Umbilical cord (tissue), 2 donors: ENCODE measurements around the gene PCF11. TPM values are rescaled to one million over a fixed set of nuclear protein-coding genes. Genes with fewer than 3 reads are reported as not detected.
"Not testable (repeated sequence)": the region's sequence is repeated elsewhere in the genome, so short reads cannot be mapped to it uniquely, and the experiment has no call there.

Experiments used
- DNase-seq: peaks from one replicate; pipeline ENCODE4 v3.0.0-alpha.2; 2015; ENCODE audit warnings: low spot score
- total RNA-seq: library from RNA; depleted of rRNA; stranded (reverse); fragments of >200 nt; gene quantifications from one replicate; pipeline ENCODE4 v1.2.3, GENCODE V29; 2014; ENCODE audit warnings: low replicate concordance; ENCODE audit not compliant: insufficient read depth

The PCF11 gene, protein sequence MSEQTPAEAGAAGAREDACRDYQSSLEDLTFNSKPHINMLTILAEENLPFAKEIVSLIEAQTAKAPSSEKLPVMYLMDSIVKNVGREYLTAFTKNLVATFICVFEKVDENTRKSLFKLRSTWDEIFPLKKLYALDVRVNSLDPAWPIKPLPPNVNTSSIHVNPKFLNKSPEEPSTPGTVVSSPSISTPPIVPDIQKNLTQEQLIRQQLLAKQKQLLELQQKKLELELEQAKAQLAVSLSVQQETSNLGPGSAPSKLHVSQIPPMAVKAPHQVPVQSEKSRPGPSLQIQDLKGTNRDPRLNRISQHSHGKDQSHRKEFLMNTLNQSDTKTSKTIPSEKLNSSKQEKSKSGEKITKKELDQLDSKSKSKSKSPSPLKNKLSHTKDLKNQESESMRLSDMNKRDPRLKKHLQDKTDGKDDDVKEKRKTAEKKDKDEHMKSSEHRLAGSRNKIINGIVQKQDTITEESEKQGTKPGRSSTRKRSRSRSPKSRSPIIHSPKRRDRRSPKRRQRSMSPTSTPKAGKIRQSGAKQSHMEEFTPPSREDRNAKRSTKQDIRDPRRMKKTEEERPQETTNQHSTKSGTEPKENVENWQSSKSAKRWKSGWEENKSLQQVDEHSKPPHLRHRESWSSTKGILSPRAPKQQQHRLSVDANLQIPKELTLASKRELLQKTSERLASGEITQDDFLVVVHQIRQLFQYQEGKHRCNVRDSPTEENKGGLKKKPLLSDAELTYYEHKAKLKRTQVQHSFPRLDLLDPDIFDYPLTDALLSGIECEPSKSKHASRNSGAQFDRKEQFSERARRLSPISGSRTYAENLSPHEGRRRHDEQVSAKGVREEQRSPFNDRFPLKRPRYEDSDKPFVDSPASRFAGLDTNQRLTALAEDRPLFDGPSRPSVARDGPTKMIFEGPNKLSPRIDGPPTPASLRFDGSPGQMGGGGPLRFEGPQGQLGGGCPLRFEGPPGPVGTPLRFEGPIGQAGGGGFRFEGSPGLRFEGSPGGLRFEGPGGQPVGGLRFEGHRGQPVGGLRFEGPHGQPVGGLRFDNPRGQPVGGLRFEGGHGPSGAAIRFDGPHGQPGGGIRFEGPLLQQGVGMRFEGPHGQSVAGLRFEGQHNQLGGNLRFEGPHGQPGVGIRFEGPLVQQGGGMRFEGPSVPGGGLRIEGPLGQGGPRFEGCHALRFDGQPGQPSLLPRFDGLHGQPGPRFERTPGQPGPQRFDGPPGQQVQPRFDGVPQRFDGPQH (N-terminal part only)
- total RNA-seq, result 58.7 TPM

DNA sequence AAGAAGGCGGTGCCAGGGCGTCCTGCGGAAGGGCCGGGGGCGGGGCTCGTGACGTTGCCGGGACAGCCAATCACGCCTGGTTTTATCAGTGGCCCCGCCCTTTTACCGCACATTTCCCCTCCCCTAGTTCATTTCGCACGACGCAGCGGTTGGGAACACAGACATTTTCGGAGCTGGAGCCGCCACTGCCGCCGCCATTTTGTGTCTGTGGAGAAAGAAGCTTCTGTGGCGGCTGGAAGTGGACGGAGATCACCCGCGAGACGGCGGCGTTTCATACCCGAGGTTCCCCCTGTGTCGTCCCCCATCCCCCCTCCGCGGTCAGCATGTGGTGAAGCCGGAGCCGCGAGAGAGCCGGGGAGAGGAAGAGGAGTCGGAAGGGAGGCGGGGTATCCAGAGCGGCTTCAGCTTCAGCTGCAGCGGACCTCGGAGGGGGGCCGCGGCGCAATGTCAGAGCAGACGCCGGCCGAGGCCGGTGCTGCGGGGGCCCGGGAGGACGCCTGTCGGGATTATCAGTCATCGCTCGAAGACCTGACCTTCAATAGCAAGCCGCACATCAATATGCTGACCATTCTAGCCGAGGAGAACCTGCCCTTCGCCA is at the start of gene PCF11:
PCF11 (plus strand) TSS at position 136 of the 598 bp plus-strand sequence; CDS start at position 445, 309 bp downstream.
- no peak for DNase-seq

DNA sequence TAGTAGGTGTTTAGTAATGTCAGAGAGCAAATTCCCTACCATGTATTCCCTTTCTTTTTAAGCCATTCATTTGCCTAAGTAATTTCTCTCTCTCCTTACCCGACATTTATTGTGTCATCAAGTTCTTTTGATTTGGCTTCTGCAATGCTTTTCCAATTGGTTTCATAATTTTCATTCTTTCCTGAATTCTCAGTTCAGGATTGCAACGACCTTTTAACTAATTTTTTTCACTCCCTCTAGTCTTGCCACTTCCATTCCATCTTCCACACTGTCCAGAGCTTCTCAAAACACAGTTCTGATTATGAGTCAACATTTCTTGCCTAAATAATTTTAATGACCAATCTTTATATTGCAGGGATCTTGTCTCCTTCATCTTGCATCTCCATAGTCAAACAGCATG is 44.0 kb upstream of the PCF11 start:
- DNase-seq, result no peak

DNA sequence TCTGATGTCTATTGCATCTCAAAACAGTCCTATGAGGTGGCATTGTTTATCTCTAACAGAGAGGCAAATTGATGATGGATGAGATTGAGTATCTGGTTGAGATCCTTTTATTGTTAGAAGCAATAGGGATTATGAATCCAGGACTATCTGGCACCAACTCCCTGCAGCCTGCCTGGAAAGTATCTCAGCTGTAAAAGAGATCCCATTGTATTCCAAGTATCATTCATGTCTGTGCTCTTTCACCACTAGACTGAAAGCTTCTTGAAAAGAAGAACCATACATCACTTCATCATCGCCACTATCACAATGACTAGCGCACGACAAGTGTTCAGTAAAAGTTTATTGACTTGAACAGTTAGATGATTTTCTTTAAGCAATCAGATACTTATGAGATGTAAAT is 41.9 kb upstream of the PCF11 start:
- DNase-seq, result no peak

DNA sequence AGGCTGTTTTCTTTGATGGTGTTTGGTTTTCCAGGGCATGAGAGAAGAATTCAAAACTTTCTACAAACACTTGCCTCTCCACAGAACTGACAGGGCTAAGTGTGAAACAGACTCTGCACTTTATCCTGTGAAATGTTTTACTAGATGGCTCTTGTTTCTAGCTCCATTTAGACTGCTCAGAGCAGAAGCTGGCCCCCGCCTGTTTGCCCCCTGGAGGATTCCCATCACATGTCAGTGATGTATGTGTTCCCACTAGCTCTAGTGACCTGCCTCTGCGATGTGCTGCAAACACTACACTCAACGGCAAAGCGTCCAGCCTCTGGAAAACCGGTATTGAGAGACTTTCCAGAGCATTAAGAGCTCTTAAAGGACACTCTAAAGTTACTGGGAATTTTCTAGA is 41.4 kb upstream of the PCF11 start:
- no peak for DNase-seq

DNA sequence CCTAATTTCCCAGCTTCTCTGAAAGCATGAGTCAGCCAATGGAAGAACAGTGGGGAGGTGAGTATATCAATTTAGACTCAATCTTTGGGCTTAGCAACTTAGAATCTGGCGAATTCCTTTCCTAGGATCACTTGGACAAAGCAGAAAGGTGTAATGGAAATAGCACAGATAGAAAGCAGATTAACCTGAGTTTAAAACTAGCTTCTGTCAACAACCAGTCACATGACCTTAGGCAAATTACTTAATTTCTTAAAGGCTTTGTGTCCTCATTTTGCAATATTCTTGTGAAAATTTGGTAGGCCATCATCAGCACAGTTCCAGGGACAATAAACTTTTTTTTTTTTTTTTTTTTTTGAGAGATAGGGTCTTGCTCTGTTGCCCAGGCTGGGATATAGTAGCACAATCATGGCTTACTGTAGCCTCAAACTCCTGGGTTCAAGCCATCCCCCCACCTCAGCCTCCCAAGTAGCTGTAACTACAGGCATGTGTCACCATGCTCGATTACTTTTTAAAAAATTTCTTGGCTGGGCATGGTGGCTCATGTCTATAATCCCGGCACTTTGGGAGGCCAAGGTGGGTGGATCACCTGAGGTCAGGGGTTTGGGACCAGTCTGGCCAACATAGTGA is 40.8 kb upstream of the PCF11 start:
- no peak for DNase-seq

DNA sequence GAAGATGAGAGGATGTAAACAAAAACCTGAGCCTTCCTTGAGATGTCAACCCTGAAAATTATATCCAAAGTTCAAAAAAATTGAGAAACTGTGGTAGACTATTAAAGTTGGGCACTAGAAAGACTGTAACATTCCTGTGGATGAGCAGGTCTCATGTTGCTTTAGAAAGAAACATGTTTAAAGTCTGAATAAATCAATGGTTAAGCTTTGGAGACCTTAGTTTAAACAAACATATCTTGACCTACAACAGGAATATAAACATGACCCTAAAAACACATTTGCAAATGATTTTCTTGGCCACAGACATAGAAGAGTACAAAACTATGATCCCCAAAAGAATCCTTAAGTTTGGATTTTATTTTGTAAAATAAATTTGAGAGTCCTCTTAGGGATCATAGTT is 38.1 kb upstream of the PCF11 start:
- DNase-seq, result no peak

DNA sequence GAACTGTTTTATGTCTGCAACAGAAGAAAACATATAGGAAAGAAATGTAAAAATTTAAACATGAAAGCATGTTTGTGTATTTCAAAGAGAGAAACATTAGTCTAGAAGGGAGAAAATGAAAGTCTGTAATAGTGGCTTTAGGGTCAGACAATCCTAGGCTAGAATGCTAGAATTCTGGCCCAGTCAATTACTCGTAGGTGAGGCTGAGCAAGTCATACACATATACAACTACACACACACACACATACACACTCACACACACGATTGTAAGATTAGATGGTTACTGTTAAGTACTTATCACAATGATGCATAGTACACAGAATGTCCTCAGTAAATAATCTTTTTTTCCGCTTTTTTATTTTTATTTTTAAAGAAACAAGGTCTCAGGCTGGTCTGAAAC is 37.7 kb upstream of the PCF11 start:
- DNase-seq, result no peak

DNA sequence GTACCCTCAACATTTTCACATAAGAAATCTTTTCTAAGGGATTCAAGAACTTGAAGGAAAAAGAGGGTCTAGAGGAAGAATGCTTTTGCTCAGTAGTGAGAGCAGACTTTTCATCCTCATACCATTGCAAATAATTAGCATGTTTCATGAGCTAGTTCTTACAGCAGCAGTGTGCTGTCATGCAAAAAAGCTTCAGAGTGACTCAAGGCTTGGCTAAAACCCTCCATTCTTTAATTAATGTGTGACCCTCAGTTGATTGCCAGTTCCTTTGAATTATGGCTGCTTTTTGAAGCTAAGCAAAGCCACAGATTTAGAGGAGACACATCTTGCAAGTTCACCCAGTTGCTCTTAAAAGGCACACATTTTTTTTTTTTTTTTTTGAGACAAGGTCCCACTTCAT is 36.6 kb upstream of the PCF11 start:
- DNase-seq, result no peak

DNA sequence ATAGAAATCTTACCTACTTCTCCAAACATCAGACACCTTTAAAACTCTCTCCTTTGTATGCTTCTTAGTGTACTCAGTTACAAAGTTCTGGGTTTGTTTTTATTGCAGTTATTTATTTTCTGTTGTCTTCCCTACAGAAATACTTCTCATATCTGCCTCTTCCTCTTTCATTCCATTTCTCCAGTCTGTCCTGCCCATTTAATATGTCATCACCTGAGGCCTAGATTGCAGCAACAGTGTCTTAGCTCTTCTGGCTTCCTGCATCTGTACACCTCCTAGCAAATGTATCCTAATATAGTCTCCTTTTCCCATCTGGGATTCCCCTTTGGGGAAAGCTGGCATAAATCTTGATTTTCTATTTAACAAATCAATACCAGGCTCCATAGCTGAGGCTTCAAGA is 34.9 kb upstream of the PCF11 start:
- DNase-seq, result no peak

DNA sequence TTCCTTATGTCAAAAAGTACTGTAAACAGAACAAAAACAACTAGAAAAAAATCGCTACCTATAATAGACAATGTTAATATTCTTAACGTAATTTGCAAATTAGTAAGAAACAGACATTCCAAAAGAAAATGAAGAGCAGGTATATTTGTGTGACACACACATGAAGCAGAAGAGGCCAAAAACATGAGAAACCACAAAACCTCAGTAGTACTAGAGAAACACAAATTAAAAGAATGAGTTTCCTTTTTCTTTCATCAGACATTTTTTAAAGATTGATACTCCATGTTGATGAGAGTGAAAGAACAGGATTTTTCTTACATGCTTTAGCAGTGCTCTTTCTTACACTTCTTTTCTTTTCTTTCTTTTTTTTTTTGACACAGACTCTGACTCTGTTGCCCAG is 34.2 kb upstream of the PCF11 start:
- no peak for DNase-seq

DNA sequence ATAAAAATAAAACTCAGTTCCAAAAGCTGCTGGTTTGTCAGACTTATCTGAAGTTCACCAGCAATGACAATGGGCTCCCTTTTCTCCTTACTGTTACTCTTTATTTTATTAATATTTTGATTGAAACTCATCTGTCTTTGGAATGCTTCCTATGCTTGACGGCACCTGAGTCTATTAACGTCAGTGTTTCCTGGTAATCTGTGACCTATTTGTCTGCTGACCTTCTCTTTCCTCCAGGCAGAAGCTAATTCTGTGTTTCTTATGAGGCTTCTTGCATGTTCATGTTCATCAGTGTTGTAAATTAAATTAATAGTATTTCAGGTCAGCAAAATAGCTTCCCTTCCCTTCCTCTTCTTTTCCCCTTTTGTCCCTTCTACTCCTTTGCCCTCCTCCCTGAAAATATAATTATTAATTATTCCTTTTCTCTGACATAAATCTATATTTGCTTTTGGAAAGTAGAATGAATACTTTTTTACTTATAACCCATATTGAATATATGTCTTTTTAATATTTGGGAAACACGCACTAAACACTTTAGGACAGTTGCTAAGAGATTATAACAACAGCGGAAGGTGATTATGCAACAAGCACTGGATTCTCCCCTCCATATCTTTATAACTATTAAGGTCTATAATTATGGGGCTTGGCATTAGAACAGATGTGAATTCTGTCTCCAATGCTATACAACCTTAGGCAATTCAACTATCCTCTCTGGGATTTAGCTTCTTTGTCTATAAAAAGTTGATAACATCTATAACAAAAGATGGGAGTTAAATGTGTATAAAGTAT is 32.1 kb upstream of the PCF11 start:
- no peak for DNase-seq

DNA sequence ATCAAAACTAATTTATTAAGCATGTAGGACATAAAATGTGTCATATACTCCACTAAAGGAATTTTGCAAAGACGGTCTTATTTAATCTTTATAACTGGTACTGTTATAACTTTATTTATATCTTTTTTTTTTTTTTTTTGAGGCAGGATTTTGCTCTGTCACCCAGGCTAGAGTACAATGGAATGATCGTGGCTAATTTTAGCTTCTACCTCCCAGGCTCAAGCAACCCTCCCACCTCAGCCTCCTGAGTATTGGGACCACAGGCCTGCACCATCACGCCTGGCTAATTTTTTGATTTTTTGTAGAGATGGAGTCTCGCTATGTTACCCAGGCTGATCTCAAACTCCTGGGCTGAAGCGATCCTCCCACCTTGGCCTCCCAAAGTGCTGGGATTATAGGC is 31.4 kb upstream of the PCF11 start:
- DNase-seq, result no peak

DNA sequence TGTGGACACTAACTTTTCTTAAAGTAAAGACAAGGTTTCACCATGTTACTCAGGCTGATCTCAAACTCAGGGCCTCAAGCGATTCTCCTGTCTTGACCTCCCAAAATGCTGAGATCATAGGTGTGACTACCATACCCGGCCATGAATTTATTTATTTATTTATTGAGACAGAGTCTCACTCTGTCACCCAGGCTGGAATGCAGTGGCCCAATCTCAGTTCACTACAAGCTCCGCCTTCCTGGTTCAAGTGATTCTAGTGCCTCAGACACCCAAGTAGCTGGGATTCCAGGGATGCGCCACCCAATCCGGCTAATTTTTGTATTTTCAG is 29.7 kb upstream of the PCF11 start:
- no peak for DNase-seq

DNA sequence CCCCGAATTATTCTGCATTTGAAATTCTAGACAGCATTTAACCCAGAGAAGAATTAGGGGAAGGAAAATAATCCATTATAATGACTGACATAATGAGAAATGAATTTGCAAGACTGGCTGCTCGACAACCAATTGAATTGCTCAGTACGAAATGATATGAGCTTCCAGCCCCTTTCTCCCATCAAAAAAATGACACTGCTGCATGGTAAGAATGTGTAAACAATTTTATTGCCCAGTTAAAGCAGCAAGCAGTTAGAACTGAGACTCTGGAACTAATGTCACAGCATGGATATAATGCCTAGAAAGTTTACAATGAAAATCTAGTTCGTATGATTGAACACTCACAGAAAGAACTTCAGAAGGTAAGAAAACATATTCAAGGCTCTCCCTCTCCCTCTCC is 24.7 kb upstream of the PCF11 start:
- DNase-seq, result no peak

DNA sequence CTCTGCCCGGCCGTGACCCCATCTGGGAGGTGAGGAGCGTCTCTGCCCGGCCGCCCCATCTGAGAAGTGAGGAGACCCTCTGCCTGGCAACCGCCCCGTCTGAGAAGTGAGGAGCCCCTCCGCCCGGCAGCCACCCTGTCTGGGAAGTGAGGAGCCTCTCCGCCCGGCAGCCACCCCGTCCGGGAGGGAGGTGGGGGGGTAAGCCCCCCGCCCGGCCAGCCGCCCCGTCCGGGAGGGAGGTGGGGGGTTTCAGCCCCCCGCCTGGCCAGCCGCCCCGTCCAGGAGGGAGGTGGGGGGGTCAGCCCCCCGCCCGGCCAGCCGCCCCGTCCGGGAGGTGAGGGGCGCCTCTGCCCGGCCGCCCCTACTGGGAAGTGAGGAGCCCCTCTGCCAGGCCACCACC is 23.7 kb upstream of the PCF11 start:
- not testable (repeated sequence) for DNase-seq

DNA sequence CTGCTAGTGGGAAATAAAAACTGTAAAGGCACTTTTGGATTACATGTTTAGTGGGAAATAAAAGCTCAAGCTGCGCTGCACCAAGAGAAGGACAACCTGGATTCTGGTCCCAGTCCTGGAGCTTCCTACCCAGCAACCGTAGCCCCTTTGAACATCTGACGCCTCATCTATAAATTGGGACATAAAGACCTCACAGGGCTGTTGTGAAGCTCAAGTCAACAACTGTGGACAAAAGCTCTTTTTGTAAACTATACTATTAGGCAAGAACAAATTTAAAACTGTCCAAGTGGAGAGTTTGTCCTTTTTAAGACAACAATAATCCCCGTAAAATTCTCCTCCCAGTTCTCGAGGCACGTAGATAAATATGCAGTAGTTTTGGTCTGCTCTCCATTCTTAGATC is 17.6 kb upstream of the PCF11 start:
- DNase-seq, result no peak

DNA sequence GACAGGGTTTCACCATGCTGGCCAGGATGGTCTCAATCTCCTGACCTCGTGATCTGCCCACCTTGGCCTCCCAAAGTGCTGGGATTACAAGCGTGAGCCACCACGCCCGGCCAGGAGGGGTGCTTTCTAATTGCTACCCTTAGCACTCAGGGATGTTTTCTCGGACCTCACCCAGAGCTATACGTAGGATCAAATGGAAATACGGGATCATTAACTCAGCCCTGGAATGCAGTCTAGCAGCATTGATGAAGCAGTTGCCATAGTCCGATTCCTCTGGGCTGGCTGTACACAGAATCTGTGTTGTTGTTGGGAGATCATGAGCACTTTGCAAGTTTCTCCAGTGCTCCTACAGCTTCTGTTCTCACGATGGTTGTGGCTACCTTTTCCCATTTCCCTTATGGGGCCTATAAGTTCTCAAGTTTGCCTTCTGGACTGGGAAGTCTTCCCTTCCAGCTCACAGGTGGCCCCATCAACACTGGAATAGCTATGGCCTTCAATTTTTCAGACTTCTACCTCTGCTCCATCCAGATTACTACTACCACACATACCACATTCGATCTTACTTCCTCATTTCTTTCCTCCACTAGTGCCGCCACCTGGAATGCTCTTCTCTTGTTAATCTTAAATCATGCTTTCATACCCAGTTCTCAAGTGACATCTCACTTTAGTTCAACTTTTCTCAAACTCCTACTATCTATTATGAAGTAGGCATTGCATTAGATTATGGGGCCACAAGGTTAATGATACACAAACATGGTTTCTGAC is 16.1 kb upstream of the PCF11 start:
- no peak for DNase-seq

DNA sequence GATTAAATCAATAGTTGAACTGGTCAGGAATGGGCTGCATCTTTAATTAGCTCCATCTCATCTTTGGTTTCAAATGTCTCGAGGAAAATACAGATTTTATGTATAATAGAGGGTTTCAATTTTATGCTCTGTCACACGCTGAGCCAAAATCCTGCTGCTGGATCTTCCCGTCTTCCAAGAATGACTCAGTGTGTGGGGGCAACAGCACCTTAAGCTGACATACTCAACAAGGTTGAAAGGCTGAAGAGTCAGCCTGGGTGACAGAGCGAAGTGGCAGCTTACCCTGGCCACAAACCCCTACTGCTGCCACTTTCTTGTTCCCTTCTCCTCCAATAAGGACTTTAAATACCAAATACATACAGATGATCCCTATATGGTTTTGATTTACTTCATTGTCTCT is 9.0 kb upstream of the PCF11 start:
- DNase-seq, result no peak

DNA sequence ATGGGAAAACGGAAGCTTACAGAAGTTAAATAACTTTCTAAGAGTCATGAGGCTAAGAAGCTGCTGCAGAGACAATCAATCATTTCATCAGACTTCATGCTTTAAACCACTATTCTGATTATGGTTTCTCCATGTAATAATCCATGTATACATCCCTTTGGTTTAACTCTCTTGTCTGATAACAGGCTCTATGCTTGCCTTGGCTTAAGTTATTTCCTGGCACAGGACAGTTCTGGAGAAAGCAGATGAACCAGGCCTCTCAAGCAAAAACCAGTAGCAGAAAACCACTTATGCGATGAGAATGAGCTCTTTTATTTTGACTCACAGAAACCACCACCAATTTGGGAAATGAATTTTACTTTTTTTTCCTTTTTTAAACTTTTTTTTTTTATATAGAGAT is 6.5 kb upstream of the PCF11 start:
- no peak for DNase-seq
